ENCODE measurements around the gene MLF2.
"Not testable (repeated sequence)": the region's sequence is repeated elsewhere in the genome, so short reads cannot be mapped to it uniquely, and the experiment has no call there.

MLF2 gene

DNA sequence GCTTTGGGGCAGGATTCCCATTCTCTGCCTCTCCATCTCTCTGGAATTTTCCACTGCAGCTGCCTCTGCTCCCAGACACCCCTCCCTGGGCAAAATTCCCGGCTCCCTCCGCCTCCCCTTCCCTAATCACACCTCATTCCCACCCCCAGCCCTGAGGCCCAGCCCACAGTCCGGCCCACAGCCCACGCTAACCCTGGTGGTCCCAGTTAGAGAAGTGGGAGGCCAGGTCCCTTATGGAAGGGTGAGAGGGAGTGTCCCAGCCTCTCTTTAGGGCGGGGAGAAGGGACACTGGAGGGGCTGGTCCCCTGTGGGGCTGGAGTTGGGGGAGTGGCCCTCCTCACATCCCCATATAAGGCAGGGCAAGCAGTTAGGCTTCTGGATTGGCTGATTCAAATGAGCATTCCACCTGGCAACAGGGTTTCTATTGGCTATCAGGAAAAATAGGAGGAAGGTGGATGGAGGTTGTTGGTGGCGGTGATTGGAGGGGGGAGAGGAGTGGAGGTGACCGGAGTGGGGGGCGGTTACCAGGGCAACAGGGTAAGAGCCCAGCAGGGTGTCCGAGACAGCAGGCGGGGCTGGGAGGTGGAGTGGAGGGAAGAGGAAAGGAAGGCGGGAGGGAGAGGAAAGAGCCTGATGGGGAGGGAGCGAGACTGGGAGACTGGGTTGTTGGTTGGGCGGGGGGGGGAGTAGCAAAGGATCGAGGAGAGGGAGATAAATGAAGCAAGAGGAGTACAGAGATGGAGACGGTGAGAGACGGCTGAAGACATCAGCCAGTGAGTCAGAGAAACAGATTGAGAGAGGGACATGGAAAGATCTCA, 11.3 kb upstream of the MLF2 start:
- peak; percentile 100 for DNase-seq

DNA sequence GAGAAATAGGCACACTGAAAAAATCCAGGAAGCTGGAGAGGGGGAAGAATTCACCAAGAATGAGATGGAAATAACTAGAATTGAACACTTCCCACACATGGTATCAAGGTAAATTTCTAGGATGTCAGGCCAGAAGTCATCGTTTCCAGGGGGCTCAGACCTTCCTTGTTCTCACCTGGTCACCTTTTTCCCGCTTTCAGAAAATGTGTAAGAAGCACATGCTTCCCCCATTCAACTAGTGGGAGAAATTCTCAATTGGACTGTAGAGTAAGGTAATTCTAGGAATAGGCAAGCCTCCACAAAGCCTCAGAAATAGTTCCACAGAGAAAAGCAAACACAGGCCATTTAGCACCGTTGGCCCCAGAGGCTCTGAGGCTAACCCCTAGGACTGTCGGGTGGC, 10.4 kb upstream of the MLF2 start:
- peak; percentile 65 for DNase-seq

DNA sequence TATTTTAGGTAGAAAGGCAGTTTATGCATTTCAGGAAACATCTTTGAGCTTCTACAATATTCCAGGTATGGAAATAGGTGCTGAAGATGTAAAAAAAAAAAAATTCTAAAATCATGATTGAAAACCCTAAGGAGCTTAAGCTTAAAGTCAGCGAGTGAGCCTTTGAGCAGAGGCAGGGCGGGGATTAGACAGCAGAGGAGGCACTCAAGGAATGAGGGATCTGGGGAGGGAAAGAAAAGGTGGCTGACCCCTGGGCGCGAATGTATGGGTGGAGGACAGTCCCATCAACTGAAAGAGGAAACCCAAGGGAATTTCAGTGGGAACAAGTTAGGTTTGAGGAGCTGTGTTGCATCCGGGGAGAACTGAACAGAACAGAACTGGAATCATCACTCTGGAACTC, 6.8 kb upstream of the MLF2 start:
- no peak for DNase-seq

DNA sequence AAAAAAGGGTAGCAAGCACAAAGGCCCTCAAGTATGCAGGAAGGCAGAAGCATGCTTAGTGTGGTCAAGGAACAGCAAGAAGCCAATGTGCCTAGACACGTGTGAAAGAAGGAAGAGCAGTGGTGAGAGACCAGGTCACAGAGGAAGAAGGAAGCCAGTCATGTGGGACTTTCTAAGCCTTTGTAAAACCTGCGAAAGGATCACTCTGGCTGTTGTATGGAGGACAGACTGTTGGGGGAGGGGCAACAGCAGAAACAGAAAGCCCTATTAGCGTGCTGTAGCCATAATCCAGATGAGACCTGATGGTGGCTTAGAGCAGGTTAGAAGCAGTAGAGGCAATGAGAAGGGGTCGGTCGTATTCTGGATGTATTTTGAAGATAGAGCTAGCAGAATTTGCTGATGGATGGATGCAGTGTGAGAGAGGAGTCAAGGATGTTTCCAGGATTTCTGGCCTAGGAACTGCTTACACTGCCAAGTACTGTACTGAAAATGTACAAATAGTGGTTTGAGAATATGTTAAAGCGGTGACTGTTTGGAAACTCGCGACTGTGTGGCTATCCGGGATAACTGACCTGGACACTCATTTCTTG, 5.7 kb upstream of the MLF2 start:
- DNase-seq: no peak

DNA sequence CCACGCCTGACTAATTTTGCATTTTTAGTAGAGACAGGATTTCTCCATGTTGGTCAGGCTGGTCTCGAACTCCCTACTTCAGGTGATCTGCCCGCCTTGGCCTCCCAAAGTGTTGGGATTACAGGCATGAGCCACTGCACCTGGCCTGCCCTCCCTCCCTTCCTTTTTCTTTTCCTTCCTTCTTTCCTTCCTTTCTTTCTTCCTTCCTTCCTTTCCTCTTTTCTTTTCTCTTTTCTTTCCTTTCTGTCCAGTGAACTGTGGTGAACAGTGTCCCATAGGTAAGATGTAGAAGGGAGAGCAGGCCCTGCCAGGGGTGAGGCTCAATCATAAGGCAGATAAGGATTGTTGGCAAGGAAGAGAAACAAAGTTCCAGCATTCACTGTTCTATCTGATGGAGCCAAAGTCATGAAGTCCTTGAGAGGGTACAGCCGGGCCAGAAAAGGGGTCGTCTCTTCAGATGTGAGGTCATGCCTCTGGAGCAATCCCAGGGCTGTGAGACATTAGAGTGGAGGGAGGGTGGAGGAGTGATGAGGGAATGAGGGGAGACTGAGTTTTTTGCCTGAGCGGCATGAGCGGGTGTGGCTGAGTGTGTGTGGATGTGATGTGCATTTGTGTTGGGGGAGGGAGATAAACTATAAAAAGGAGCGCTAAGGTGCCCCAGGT, 4.2 kb upstream of the MLF2 start:
- DNase-seq: no peak

DNA sequence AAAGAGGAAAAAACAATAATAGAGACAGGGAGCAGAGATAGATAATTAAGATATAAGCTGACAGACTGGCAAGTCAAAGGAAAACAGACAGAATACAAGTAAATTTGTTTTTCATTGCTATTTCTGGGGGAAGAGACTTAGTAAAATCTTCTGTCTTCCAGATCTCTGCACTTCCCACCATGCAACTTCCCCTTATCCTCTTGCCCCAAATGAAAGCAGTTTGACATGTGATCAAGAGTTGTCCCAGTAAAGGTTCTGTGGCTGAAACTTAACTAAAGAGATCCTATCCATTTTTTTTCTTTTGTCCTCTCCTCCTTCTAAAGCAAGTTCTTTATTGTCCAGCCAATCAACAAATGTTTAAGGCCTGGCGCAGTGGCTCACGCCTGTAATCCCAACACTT, 1.5 kb upstream of the MLF2 start:
- no peak for DNase-seq

DNA sequence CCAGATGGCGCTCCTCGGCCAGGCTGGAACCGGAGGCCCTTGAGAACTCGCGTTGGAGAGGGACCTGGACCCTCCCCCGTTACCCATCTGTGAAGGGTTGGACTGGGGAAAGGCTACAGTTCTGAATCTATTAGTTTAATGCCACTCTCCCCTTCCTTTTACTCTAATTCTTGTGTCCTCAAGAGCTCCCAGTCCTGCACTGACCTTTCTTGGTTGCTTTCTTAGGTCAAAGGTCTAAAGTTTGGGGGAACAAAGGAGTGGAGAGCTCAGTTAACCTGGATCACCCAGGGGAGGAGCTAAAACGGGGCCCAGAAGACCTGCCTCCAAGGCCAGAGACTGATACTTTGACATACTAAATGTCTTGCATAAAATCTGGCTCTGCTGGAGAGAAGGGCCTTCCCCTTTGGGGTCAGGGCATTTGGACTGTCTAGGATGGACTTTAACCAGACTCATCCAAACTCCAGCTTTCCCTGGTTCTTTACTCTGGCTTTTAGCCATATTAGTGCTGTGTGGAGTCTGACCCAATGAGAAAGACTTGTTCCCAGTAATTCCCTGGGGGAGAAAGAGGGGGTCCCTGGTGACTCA, 923 bp upstream of the MLF2 start:
- no peak for DNase-seq

DNA sequence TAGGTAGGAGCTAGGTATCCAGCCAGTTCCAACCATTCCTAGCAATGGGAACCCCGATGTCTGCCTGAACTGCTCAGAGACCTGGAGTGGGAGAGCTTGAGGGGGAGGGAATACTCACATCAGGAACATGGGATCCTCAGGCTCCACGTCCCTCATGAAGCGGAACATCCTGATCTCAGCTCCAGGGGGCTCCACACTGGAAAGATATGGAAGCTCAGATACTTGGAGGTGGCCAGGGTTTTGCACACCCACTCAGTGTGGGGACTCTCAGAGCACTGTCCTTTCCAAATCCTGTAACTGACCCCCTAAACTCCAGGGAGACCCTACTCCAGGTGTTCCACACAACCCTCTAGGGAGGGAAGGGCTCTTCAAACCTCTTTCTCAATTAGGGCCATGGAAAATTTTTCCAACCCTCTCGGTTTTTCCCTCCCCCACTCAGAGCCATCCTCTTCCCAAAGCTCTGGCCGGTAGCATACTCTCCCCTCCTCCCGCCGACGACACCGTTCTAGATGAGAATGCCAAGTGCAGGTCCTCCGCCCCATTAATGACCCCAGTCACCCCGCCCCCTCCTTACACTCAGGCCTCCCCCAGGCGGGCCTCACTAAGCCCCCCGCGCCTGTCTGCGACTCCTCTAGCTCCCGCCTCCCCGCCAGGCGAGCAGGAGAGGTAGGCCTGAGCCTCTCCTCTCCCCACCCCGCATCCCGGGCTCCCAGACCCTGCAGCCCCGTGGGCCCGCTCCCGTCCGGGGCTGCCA, 597 bp downstream of the MLF2 start:
- peak; percentile 86 for DNase-seq

DNA sequence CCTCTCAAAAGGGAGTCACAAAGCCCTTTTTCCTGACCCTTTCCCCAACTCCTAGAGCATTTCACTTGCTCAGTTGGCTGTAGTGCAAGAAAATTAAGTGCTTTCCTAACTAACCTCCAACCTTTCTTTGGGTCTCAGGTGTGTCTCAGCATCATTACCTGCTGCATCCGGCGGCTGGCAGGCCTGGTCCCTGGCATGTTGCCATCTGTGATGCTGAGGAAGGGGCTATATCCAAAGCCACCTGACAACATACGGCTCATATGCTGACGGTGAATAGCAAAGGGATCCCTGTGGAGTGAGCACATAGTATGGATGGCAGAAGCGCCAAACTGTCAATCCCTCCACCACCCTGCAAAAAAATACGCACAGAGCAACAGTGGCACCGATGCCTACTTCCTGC, 1.2 kb downstream of the MLF2 start:
- DNase-seq: peak; percentile 57

DNA sequence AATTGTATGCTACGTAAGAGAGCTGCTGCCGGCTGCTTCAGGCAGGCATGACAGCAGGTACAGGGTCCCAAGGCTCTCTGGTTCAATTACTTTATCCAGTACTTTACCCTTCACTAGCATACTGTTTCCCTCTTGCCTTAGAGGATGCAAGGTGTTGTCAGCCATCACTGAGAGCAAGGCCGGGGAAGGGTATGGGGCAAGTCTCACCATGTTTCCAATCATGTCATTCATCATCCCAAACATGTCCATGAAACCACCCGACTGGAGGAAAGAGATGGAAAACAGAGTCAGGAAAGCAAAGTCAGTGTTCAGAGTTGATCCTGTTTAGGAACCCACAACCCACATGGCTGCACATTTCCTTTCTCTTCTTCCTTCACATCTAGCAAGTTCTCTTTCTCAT, 2.4 kb downstream of the MLF2 start:
- no peak for DNase-seq

DNA sequence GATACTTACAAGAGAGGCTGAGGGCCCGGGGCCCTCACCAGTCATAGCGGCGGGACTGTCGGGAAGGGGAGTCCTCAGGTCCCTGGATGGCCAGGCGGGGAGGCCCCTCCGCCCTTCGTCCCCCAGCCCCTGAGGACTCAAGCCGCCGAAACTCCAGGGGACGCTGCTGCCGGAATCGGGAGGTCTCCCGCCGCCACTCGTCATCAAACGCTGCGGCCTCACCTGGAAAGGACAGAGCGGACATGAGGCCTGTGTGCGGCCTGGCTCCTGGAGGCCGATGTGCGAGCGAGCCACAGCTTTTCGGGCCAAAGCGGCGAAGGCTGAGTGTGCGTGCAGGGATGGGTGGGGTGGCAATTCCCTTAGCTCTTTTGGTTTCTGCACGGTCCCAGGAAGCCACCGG, 4.2 kb downstream of the MLF2 start:
- no peak for DNase-seq

DNA sequence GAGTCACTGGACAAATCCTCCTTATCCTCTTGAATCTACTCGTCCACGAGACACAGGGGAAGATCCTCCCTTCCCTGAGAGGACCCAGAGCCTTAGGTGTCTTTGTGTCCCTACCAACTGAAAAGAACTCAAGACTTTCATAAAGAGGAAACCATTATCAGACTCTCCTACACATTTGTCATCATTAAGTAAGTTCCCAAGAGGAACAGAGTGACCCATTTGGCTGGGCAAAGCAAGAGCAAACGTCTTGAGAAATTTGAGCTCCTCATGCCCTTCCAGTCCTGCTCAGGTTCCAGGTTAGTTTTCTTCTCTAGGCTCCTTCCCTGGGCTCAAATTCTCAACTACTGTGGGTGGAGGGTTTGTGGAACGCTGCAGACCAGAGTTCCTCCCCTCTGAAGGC, 5.7 kb downstream of the MLF2 start:
- no peak for DNase-seq

DNA sequence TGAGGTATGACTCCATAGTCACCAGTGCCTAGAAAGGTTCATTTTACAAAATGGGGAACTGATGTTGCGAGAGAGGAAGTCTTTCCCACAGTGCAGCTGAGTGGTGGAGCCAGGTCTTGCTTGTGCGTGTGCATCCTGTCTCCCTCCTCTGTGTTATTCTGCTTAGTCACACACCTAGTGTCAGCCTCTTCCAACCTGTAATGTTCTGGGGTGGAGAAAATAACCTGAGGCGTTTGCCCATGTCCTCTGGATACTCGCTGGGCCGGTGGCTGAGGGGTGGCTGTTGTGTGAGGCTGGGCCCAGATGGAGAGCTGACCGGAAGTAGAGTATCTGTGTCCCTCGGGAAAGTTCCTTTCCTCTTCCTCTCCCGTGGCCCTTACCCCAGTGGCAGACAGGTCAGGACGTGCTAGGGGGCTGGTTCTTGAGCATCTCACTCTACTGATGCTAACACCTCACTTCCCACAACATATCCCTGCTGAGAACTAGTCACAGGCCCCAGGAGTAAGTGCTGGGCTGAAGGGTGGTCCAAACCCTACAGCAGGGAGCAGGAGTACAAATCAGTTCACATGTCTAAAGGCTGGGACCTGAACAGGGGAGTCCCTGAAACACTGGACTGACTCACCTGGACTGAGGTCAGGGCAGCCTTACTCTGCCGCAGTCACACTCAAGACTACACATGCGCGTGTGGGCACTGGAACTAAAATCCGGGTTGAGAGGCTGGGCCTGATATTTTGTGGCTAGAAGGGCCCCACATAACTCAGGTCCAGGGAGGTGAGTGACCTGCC, 7.0 kb downstream of the MLF2 start:
- DNase-seq: no peak

DNA sequence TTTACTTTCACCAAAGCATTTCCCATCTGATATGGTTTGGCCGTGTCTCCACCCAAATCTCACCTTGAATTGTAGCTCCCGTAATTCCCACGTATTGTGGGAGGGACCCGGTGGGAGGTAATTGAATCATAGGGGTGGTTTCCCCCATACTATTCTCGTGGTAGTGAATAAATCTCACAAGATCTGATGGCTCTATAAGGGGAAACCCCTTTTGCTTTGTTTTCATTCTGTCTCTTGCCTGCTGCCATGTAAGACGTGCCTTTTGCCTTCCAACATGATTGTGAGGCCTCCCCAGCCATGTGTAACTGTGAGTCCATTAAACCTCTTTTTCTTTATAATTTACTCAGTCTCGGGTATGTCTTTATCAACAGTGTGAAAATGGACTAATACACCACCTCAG, 9.6 kb downstream of the MLF2 start:
- not testable (repeated sequence) for DNase-seq

DNA sequence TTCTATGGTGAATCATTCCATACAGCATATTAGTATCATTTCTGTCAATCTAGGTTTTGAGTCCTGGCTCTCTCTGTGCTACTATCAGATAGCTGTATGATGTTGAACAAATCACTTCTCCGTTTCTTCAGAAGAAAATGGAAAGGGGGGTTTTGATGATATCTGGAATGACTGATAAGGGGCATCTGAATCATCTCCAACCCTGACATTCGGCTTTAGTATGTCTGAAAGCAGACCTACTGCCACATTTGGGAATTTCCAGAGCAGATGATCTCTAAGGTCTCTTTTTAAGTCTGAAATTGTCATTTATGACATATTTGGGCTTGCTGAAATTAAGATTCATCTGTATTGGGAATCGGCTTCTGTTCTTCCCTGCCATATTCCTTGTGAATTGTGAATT, 10.1 kb downstream of the MLF2 start:
- no peak for DNase-seq

DNA sequence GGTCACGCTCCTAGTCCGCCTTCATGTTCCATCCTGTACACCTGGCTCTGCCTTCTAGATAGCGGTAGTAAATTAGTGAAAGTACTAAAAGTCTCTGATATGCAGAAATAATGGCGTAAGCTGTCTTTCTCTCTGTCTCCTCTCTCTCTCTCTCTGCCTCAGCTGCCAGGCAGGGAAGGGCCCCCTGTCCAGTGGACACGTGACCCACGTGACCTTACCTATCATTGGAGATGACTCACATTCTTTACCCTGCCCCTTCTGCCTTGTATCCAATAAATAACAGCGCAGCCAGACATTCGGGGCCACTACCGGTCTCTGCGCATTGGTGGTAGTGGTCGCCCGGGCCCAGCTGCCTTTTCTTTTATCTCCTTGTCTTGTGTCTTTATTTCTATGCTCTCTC, 10.9 kb downstream of the MLF2 start:
- DNase-seq: not testable (repeated sequence)

DNA sequence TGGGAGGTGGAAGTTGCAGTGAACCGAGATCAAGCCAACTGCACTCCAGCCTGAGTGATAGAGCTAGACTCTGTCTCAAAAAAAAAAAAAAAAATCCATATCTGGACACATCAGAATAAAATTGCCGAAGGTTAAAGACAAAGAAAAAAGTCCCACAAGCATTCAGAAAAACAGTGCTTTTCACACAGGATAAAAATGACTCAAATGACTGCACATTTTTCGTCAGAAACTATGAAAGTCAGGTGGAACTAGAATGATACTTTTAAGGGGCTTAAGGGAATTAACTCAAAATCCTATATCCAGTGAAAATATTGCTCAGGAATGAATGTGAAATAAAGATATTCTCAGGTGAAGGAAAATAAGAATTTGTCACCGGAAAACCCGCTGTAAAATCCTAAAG, 16.2 kb downstream of the MLF2 start:
- no peak for DNase-seq

DNA sequence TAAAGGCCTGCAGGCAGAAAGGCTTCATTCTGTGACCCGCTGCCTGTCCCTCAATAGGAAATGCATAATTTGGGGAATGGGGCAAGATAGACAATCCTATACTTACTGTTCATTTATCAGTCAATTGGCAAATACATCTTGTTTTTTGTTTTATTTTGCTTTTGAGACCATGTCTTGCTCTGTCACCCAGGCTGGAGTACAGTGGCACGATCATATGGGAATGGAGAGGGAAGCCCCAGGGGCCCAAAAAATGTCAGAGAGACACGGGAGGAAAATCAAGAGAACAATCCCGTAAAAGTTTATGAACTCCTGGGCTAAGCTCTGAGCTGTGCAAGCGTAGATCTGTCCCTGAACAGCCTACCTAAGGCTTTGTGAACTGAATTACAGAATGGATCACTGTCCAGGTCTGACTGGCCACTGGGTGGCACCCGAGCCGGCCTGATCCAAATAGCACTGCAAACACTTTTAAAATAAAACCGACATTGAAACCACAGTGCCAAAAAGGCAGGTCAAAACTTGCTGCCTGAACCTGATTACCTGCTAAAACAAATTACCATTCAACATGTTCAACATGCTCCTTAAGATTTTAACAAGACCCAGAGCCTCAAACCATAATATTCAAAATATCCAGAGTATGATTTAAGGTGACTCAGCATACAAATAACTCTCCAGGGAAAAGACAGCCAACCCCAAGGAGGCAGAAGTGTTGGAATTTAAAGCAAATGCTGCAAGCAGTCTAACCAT, 17.3 kb downstream of the MLF2 start:
- peak; percentile 75 for DNase-seq

DNA sequence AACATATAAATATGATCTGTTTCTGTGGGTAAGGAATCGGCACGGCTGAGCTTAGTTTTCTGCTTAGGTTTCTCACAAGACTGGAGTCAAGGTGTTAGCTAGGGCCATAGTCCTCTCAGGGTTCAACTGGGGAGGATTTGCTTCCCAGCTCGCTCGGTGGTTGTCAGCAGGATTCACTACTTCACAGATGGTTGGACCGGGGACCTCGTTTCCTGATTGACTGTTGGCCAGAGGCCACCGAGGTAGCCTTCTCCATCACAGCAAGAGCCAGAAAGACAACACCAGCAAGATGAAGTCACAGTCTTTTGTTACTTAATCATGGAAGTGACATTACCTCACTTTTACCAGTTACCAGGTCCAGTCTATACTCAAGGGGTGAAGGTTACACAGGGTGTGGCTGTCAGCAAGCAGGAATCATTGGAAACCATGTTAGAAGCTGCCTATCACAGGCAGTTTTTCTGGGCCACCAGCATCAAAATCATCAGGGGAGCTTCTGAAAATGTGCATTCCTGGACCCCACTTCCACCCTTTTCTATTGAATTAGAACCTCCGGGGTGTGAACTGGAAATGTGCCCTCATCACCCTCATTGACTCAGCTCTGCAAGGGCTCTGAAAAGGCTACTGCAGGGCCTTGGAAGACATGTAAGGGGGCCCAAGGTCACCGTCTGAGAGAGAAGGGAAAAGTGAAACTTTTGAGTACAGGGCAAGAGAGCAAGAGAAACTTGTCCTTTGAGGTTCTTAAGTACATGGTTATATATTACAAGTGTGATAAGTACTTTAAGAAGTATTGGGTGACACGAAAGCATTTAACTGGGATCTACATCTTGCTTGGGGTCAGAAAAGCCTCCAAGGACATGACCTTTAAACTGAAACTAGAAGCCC, 18.2 kb downstream of the MLF2 start:
- no peak for DNase-seq

DNA sequence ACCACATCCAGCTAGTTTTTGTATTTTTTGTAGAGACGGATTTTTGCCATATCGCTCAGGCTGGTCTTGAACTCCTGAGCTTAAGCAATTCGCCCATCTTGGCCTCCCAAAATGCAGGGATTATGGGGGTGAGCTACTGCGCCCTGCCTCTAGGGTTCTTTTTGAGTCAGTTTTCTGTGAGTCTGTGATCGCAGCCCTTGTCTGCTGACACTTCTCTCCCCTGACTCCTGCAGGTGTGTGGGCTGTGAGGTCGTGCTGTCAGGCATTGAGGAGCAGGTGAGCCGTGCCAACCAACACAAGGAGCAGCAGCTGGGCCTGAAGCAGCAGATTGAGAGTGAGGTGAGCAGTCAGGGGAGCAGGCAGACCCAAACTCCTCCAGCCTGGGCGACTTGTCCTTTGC, 22.8 kb downstream of the MLF2 start:
- DNase-seq: no peak

DNA sequence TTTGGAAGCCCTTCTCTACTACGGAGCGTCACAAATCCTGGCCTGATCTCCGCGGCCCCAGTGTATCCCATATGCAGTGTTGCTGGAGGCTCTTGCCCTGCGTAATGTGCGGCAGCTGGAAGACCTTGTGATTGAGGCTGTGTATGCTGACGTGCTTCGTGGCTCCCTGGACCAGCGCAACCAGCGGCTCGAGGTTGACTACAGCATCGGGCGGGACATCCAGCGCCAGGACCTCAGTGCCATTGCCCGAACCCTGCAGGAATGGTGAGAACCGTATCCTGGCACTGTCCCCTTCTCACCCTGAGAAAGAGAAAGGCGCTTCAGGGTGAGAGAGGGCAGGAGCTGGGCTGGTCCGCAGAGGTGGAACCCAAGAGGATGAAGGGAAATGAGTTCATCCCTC, 23.8 kb downstream of the MLF2 start:
- no peak for DNase-seq

Measured in NCI-H146 (cell line).